HG03135 (cell line): ENCODE results near the gene ATXN7L1.
"Not testable (repeated sequence)": the region's sequence is repeated elsewhere in the genome, so short reads cannot be mapped to it uniquely, and the experiment has no call there.

Experiments used
- ATAC-seq: cut with Tn5 transposase; IDR thresholded peaks from one replicate; pipeline ENCODE4 v1.9.1; 2021; ENCODE audit warnings: mild to moderate bottlenecking, moderate library complexity; ENCODE audit not compliant: unreplicated experiment

The ATXN7L1 gene

DNA sequence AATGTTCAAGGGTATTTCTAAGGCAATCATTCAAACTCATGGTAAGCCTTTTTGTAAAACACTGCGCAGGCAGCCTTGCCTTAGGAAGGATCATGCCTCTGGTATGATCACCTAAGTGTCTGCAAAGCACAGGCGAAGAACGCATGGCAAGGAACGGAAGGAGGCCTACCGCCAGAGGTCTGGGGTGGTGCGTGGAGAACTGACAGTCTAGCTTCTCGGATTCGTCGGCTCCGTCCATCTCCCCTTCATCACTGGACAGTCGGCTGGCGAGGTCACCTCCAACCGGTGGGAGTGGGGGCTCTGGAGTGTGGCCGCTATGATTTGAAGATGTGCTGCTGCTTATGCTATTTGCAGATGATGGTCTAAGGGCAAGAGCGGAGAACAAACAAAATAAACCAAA, 252.5 kb downstream of the ATXN7L1 start:
- ATAC-seq, result no peak

DNA sequence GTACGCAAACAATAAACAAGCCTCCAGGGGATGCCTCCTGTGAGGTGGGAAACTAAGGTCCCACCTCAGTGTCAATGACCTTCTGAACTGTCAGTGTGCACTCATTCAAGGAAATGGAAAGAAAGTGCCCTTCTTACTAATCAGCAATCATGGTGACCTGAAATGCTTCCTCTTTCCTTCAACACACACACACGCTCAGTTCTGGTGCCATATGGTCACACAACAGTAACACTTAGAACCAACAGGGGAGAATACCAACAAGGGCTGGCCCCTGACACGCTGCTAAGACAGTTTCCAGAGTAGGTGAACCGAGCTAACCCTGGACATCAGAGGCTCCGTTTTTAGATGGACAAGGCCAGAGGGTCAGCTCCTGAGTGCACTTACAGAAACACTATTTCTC, 253.0 kb downstream of the ATXN7L1 start:
- ATAC-seq, result no peak

DNA sequence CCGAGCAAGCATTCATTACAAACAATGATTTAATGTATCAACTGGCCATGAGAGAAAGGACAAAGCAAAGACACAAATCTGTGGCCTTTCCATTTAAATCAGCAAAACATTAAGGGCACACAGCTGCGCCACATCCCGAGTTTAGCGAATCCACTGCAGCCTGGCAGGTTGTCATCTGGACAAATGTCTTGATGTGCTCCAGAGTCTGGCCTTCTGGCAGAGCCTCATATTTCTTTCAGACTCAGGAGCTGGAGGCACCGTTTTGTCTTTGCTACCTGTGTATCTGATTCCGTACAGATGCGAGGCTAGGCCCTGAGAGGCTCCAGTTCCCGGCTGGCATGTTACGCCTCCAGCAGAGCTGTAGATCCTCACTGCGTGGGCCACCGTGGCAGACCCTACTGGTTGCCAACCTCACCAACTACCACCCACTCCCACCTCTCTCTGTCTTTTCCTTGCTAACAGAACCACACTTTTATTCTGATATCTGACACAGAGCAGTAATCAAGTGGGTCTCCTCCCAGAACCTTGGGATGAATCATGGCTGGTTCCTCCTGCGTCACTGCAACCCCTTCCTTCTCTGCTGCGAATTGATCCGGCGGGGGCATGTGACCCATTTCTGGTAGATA, 254.2 kb downstream of the ATXN7L1 start:
- ATAC-seq, result no peak

DNA sequence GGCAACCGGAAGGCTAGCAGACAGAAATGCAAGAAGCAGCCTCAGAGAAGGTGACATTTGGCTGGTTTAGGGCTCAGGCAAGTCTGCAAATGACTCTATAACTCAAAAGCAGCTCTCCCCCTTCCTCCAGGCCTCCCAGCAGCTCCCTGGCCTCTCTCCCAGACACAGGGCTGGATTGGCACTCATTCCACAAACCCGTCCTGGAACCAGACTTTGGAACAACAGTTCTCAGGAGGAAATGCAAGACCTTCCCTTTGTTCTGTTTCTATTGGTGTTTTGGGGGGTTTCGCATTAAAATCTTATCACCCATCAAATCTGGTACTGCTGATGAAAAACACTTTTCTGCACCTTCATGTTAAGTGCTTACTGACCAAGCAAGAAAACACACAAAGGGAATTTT, 254.8 kb downstream of the ATXN7L1 start:
- no peak for ATAC-seq

DNA sequence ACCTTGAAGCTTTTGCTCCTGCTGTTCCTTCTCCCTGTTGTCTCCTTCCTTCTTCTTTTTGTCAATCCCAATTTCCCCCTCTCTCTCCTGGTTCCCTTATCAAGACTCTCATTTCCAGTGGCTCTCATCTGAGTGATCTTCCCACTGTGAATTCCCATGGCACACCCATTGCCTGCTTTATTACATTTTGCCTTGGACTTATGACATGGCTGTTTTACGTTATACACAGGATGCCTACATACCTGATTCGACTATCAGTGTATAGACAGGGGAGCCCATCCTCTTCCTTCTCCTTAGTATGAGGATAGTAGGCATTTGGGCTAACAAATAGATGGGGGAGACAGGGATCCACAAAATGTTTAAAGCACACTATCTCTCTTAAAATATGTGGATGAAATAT, 255.2 kb downstream of the ATXN7L1 start:
- ATAC-seq, result no peak

DNA sequence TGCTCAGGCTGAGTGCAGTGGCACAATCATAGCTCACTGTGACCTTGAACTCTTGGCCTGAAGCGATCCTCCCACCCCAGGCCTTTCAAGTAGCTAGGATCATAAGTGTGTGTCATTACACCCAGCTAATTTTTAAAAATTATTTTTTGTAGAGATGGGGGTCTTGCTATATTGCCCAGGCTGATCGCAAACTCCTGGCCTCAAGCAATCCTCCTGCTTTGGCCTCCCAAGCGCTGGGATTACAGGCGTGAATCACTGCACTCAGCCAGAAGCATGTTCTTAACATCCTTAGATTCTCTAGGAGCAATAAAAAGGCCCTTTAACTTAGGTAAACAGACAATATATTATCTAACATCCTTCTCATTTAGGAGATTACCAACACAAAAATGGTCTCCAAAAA, 256.8 kb downstream of the ATXN7L1 start:
- no peak for ATAC-seq

DNA sequence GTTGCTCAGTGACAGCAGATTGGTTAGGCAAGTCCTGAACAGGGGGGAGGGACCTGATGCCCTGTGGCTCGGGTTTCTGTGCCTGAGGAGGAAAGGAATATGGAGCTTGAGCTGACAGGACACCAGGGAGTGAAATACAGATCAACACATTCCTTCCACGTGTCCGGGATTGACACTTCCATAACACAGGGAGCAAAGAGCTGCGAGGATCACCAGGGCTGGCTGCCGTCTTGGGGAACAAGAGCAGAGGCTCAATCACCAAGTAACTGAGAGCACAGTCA, 258.4 kb downstream of the ATXN7L1 start:
- ATAC-seq, result no peak

DNA sequence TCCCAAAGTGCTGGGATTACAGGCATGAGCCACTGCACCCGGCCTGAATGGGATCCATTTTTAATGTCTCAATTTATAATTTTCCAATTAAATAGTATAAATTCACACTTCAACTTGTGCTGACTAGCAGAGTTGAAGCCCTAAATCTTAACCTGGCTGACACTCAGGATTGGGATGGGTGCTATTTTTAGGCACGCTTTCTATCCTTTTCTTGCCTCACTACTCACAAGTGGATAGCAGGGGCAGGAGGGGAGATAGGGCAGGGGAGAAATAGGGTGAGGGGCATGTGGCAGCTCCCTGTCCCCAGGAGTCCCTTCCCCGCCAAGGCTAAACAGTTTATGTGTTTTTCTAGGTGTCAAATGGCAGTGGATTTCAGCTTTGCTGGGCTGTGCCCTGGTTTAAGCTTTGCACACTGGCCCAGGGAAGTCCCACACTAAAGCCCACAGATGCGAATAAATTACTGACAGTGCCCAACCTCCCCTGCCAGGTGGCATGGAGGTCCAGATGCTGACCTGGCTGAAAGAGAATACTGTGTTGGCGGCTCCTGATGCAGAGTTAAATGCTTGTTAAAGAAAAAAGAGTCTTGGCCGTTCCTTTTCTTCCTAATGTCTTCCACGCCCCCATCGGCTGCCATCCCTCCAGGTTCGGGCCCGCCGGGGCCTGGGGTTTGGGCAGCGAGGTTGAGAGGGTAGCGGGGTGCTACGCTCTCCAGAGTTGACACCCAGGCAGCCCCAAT, 259.0 kb downstream of the ATXN7L1 start:
- no peak for ATAC-seq

DNA sequence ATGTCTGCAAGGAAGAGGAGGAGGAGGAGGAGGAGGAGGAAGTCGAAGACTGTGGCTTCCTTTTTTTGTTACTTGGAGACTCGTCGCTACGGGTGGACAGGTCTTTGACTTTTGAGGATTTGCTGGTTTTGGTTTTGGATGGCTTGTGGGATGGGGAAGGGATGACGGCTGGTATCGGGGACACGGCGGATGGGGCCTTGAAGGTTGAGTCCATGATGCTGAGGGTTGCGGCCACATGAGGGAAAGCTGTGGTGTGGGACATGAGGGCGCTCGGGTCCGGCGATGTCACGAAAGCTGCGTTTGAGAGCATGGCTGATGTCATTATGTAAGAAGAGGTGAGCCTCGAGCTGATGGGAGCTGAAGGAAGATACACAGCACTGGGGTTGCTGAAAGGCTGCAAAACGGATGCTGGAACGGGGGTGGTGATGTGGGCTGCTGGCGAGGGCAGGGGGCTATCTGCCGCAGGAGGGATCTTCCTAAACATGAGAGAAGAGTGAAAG, 262.0 kb downstream of the ATXN7L1 start:
- no peak for ATAC-seq

DNA sequence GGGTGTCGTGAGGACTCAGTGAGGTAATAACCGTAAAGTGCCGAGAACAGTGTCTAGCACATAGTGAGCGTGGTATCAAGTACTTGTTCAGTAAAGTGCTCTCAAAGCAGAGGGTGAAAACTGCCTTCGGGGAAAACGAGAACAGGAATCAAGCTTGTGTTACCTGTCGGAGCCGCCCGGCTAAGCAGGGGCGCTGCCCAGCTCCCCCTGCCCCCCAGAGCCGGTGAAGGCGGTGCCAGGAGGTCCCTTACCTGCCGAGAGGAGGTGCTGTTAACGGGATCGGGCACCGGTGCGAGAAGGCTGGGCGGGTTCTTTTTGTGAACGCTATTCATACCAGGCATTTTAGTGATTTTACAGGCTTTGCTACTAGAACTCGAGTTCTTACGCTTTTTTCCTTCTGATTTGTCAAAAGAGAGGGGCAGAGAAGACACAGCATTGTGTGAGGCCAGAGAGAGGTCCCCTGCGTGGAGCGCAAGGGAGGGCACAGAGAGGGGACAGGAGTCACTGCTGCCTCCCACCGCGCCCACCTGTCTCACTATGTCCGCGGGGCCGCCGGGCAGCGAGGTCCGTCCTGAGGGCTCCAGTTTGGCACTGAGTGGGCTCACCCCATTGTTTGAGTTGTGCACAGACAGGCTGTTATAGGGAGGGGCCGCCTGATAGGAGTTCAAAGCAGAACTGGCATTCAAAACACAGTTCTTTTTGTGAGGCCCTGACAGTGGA, 262.6 kb downstream of the ATXN7L1 start:
- ATAC-seq, result no peak

DNA sequence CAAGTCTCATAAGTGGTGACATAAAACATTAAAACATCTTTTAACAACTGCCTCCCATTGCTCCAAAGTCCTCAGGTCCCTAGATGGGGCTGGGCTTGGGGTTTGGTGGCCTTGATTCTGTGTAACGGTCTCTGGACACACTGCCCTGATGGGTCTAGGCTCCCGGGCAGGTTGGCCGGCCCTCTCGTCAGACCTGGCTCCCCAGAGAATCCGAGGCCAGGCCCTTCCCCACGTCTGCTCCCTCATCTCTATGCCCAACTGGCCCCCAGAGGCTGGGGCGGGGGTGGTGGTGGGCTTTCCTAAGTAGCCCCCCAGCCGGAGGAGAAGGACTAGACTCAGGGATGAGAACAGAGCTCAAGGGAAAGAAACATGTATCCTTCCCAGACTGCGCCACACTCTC, 263.6 kb downstream of the ATXN7L1 start:
- ATAC-seq, result no peak

DNA sequence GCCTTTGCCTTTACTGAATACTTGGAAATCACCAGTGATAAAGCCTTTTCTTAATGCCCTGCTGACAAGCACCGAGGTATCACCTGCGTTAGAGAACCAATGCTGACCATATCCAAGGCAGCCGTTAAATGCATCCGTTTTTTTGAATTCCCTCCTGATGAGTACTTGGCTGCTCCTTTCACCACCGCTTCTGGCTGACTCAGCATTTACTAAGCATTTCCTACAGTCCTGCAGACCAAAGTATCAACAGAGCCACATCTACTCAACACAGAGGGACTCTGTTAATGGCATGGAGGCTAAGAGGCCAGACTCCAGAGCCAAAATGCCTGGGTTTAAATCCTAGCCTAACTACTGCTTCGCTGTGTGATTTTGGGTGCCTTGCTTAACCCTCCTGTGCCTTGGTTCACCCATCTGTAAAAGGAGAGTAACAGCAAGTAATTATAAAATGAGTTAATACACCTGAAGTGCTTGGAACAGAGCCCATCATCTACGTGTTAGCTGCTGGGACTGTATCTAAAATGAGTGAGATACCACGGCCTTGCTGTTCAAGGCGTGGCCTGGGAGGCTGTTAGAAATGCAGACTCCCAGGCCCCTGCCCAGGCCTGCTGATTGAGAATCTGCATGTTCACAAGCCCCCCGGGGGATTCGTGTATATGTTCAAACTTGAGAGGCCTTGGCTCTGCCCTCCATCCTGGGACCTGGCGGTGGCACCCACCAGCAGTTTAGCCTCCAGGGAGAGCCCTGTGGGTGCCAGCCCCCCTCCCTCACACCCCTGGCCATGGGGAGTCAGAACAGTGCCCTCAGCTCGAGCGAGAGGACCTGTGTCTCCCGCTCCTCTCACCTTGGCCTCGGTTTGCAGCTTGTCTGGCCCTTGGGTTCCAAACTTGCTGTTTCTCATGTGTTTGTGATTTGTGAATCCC, 264.3 kb downstream of the ATXN7L1 start:
- no peak for ATAC-seq

DNA sequence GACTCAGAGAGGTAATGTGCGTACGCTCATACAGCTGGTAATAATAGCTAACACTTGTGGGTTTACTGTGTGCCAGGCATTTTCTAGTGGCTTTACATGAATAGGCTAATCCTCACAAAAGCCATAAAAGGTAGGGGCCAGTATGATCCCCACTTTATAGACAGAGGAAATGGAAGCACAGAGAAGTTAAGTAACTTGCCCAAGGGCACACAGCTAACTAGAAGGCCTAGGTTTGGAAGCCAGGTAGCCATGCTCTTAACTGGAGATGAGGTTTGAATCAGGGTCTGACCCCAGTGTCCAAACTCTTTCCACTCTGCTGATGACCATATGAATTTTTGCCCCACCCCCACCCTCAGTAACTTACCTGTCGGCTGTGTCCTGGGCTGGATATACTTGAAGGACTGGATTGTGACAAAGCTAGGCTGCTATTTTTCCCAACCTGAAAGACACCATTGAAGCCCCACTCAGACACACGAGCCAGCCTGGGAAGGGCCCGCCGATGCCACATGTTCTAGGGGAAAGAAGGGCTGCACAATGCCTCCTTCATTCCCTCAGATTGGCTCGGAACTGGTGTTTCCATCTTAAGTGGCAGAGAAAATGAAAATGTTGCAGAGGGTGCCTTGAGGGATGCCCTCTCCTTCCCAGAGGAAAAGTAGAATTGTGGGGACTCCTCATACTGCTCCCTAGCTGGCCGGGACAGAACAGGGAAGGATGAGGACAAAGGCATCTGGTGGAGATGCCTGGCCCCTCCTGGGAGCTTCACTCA, 266.1 kb downstream of the ATXN7L1 start:
- ATAC-seq, result no peak

DNA sequence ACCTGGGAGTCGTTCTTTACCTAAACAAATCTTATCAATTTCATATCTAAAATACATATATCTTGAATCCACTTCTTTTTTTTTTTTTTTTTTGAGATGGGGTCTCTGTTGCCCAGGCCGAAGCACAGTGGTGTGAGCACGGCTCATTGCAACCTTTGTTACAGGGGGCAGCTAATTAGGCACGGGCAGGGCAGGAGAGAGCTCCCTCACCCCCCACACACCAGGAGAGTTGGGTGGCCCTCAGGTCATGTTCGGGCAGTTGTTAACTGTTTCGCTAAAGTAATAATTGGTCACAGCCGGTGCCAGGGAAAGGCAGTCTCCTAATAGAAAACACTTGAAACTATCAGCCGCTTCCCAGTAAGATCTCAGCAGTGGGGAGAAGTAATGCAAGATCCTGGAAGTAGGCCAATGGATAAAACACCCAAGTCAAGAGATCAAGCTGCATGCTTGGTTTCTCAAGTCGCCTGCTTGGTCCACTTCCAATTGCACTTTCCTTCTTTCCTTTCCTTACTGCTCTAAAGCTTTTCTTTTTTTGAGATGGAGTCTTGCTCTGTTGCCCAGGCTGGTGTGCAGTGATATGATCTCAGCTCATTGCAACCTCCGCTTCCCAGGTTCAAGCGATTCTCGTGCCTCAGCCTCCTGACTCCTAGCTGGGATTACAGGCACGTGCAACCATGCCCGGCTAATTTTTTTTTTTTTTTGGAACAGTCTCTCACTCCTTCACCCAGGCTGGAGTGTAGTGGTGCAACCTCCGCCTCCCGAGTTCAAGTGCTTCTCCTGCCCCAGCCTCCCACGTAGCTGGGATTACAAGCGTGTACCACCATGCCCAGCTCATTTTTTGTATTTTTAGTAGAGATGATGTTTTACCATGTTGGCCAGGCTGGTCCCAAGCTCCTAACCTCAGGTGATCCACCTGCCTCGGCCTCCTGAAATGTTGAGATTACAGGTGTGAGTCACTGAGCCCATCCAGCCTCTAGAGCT, 273.8 kb downstream of the ATXN7L1 start:
- no peak for ATAC-seq

DNA sequence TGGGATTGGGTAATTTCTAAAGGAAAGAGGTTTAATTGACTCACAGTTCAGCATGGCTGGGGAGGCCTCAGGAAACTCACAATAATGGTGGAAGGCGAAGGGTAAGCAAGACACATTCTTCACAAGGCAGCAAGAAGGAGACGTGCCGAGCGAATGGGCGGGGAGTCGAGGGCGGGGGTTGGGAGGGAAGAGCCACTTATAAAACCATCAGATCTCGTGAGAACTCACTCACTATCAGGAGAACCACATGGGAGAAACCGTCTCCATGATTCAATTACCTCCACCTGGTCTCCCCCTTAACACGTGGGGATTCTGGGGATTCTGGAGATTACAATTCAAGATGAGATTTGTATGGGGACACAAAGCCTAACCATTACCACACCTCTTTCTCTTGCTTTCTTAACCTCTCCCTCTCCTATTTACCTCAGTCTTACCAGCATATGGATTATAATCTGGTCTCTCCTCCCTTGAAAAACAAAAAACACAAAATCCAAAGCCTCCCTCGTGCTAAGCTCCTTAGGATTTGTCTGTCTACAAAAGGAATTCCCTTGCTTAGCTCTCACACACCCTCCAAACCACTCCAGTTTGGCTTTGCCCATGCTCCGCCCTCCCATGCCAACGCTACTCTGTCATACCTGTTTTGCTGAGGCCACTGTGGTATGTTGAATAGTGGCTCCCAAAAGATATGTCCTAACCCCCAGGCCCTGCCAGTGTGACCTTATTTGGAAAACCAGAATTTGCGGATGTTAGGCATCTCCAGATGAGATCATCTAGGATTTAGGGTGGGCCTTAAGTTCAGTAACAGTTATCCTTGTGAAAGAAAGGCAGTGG, 275.5 kb downstream of the ATXN7L1 start:
- no peak for ATAC-seq

DNA sequence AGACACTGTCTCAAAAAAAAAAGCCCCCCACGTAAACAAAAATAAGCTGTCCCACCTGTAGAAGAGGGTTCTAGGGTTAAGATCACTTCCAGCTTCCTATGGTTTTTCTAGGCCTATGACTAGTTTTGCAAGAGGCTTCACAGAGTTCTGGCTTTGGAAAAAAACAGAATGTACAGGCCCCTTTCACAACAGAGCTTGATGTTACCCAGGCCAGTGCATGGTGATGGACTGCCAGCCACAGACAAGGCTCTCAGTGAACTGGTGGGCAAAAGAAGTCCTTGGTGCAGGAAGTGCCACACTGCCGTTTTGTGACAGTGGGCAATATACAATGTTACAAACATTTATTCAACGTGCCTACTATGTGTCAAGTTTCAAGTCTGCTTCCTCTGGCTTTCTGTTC, 276.8 kb downstream of the ATXN7L1 start:
- no peak for ATAC-seq

DNA sequence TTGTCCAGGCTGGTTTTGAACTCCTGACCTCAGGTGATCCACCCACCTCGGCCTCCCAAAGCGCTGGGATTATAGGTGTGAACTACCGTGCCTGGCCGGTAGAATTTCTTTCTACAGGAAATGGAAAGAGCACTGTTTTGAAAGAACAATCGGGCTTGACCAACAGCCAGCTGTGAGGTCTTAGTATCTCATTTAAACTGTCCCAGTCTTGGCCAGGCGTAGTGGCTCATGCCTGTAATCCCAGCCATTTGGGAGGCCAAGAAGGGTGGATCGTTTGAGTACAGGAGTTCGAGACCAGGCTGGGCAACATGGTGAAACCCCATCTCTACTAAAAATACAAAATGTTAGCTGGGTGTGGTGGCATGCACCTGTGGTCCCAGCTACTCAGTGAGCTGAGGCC, 277.3 kb downstream of the ATXN7L1 start:
- not testable (repeated sequence) for ATAC-seq

DNA sequence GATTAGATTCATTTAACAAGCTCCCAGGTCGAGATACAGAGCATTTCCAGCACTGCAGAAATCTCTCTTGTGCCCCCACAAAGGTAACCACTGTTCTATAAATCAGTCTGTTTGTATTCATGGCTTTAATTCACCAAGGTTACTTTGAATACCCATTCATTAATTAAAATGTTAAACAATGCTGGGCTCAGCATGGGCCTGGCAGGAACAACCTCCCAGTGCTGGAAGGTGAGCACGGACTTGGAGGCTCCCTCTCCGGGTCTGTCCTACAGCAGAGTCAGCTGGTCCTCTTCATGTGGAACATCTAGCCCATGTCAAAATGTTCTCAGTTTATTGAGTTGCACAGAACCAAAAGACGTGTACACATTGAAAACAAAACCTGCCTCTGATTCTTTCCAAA, 279.5 kb downstream of the ATXN7L1 start:
- ATAC-seq, result no peak
